ENCODE data around the gene ANKH. TPM values are rescaled to one million over a fixed set of nuclear protein-coding genes. Genes with fewer than 3 reads are reported as not detected.

The ANKH gene
- total RNA-seq, 1 experiment from 2014 or later = 16.9 TPM

GRCh38 chr5:14859980-14860379 lies 11.6 kb downstream of the ANKH start (continued):
- TF ChIP-seq, protein P1, sequence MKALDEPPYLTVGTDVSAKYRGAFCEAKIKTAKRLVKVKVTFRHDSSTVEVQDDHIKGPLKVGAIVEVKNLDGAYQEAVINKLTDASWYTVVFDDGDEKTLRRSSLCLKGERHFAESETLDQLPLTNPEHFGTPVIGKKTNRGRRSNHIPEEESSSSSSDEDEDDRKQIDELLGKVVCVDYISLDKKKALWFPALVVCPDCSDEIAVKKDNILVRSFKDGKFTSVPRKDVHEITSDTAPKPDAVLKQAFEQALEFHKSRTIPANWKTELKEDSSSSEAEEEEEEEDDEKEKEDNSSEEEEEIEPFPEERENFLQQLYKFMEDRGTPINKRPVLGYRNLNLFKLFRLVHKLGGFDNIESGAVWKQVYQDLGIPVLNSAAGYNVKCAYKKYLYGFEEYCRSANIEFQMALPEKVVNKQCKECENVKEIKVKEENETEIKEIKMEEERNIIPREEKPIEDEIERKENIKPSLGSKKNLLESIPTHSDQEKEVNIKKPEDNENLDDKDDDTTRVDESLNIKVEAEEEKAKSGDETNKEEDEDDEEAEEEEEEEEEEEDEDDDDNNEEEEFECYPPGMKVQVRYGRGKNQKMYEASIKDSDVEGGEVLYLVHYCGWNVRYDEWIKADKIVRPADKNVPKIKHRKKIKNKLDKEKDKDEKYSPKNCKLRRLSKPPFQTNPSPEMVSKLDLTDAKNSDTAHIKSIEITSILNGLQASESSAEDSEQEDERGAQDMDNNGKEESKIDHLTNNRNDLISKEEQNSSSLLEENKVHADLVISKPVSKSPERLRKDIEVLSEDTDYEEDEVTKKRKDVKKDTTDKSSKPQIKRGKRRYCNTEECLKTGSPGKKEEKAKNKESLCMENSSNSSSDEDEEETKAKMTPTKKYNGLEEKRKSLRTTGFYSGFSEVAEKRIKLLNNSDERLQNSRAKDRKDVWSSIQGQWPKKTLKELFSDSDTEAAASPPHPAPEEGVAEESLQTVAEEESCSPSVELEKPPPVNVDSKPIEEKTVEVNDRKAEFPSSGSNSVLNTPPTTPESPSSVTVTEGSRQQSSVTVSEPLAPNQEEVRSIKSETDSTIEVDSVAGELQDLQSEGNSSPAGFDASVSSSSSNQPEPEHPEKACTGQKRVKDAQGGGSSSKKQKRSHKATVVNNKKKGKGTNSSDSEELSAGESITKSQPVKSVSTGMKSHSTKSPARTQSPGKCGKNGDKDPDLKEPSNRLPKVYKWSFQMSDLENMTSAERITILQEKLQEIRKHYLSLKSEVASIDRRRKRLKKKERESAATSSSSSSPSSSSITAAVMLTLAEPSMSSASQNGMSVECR (CRISPR knock-in tag; IDR thresholded peaks at IDR 0.05; ENCODE audit: borderline replicate concordance) = no peak
- TF ChIP-seq ZBTB43 (CRISPR knock-in tag; IDR thresholded peaks at IDR 0.05) (no peak), SP1 (CRISPR knock-in tag; conservative IDR thresholded peaks at IDR 0.05) (no peak), E2F4 (CRISPR knock-in tag; IDR thresholded peaks at IDR 0.05; ENCODE audit: borderline replicate concordance, low read depth) (no peak), CREB1 (CRISPR knock-in tag; IDR thresholded peaks at IDR 0.05) (no peak), ZNF317 (CRISPR knock-in tag; IDR thresholded peaks at IDR 0.05; ENCODE audit: borderline replicate concordance, low read depth) (no peak), ZNF423 (CRISPR knock-in tag; IDR thresholded peaks at IDR 0.05) (no peak), FOXJ3 (CRISPR knock-in tag; IDR thresholded peaks at IDR 0.05; ENCODE audit: borderline replicate concordance) (no peak), CBFB (CRISPR knock-in tag; IDR thresholded peaks at IDR 0.05; ENCODE audit: low read depth) (no peak), EMX1 (CRISPR knock-in tag; IDR thresholded peaks at IDR 0.05) (no peak)
- TF ChIP-seq, protein P2, sequence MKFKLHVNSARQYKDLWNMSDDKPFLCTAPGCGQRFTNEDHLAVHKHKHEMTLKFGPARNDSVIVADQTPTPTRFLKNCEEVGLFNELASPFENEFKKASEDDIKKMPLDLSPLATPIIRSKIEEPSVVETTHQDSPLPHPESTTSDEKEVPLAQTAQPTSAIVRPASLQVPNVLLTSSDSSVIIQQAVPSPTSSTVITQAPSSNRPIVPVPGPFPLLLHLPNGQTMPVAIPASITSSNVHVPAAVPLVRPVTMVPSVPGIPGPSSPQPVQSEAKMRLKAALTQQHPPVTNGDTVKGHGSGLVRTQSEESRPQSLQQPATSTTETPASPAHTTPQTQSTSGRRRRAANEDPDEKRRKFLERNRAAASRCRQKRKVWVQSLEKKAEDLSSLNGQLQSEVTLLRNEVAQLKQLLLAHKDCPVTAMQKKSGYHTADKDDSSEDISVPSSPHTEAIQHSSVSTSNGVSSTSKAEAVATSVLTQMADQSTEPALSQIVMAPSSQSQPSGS (CRISPR knock-in tag; IDR thresholded peaks at IDR 0.05; ENCODE audit: borderline replicate concordance, low read depth) = no peak
- TF ChIP-seq, protein P3, sequence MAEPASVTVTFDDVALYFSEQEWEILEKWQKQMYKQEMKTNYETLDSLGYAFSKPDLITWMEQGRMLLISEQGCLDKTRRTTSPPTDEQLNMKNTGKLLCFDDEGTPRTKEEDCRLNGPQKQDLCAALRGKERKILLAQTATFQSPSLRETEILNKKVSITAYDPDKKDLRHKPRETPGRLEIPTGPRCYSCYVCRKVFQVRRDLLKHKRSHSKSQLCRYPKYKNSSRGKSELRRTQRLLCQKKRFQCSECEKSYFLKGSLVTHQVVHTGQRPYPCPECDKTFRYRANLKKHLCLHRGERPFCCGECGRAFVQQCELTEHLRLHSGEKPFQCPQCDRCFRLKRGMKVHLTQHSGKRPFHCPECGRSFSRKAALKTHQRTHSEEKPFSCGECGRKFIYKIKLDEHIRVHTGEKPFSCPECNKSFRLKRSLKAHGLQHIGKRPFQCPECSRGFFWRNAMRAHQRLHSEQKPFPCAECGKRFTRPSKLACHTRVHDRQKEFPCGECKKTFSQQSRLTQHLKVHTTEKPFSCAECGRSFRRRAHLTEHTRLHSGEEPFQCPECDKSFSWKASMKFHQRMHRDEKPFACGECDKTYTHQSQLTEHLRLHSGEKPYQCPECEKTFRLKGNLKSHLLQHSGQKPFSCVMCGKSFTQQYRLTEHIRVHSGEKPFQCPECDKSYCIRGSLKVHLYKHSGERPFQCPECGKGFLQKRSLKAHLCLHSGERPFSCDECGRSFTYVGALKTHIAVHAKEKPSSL (CRISPR knock-in tag; conservative IDR thresholded peaks at IDR 0.05) = no peak
- TF ChIP-seq, protein P4, sequence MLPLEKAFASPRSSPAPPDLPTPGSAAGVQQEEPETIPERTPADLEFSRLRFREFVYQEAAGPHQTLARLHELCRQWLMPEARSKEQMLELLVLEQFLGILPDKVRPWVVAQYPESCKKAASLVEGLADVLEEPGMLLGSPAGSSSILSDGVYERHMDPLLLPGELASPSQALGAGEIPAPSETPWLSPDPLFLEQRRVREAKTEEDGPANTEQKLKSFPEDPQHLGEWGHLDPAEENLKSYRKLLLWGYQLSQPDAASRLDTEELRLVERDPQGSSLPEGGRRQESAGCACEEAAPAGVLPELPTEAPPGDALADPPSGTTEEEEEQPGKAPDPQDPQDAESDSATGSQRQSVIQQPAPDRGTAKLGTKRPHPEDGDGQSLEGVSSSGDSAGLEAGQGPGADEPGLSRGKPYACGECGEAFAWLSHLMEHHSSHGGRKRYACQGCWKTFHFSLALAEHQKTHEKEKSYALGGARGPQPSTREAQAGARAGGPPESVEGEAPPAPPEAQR (CRISPR knock-in tag; IDR thresholded peaks at IDR 0.05) = no peak

- DNase-seq (ENCODE audit: low spot score) (no peak), ATAC-seq (no peak)
- ChIA-PET CTCF (interaction anchor here (1.2 kb wide), 1 partner anchor 13 kb away, joined by 4 read pairs; no protein-coding TSS in a partner anchor), POLR2A (no interaction called here)
- peaks cover 3% of the 10 kb centered on the region for H3K4me1 Mint-ChIP-seq
- no peaks in the 10 kb centered on the region for H3K36me3 Mint-ChIP-seq
- H3K9me3 Mint-ChIP-seq = peaks cover 5% of the 10 kb centered on the region; the same call in 1 of the 2 replicates
- no peak overlapping the region for H3K4me3 Mint-ChIP-seq
- 0 out of 2 replicates have a peak overlapping the region, but pooled peaks have one; percentile 43 for H3K27ac Mint-ChIP-seq
- no peaks in the 10 kb centered on the region for H3K27me3 Mint-ChIP-seq (ENCODE audit: low read depth)
- TF ChIP-seq ATF1 (CRISPR knock-in tag; IDR thresholded peaks at IDR 0.05) (no peak), JAZF1 (CRISPR knock-in tag; IDR thresholded peaks at IDR 0.05) (no peak), NFE2L1 (CRISPR knock-in tag; IDR thresholded peaks at IDR 0.05) (no peak), E2F4 (CRISPR knock-in tag; IDR thresholded peaks at IDR 0.05; ENCODE audit: borderline replicate concordance, low read depth) (no peak), NR2C2 (CRISPR knock-in tag; IDR thresholded peaks at IDR 0.05) (no peak), IRF2 (CRISPR knock-in tag; IDR thresholded peaks at IDR 0.05; ENCODE audit: borderline replicate concordance, low read depth) (no peak), ZNF219 (CRISPR knock-in tag; IDR thresholded peaks at IDR 0.05; ENCODE audit: borderline replicate concordance) (no peak), EMX1 (CRISPR knock-in tag; IDR thresholded peaks at IDR 0.05) (no peak), ZNF263 (CRISPR knock-in tag; IDR thresholded peaks at IDR 0.05; ENCODE audit: low read depth) (no peak), HMGA2 (CRISPR knock-in tag; IDR thresholded peaks at IDR 0.05) (no peak), IRF1 (CRISPR knock-in tag; IDR thresholded peaks at IDR 0.05) (no peak)
Observed at GRCh38 chr5:14859150-14859549, 12.4 kb downstream of the ANKH start.
